ENCODE data around the gene ETNK2. TPM values are rescaled to one million over a fixed set of nuclear protein-coding genes. Genes with fewer than 3 reads are reported as not detected.

The ETNK2 gene
- polyA plus RNA-seq, 2 of the 4 experiments (the other 2 are of a cell fraction): 3.4 to 5.2 TPM

- TF ChIP-seq HES2 (IDR thresholded peaks at IDR 0.05) (no peak), RNF2 (IDR thresholded peaks at IDR 0.05; ENCODE audit: borderline replicate concordance, low read depth) (no peak), CHD2 (IDR thresholded peaks at IDR 0.05; ENCODE audit: low read length, partially characterized antibody) (no peak), ZFP36 (IDR thresholded peaks at IDR 0.05; ENCODE audit: borderline replicate concordance, partially characterized antibody) (no peak), FOXS1 (CRISPR knock-in tag; IDR thresholded peaks at IDR 0.05) (no peak), KDM5A (IDR thresholded peaks at IDR 0.05) (no peak), BHLHE40 (IDR thresholded peaks at IDR 0.05; ENCODE audit: low read depth, low read length) (no peak), MAX (IDR thresholded peaks at IDR 0.05) (no peak), EP300 (IDR thresholded peaks at IDR 0.05) (no peak), HEYL (CRISPR knock-in tag; IDR thresholded peaks at IDR 0.05) (no peak), TFCP2L1 (CRISPR knock-in tag; IDR thresholded peaks at IDR 0.05) (no peak), CBX2 (IDR thresholded peaks at IDR 0.05; ENCODE audit: borderline replicate concordance, low read depth) (no peak), HOXB5 (CRISPR knock-in tag; IDR thresholded peaks at IDR 0.05) (no peak), CHD4 (IDR thresholded peaks at IDR 0.05; ENCODE audit: borderline replicate concordance) (no peak), HOXA7 (CRISPR knock-in tag; IDR thresholded peaks at IDR 0.05) (no peak), ZNF302 (CRISPR knock-in tag; IDR thresholded peaks at IDR 0.05) (no peak), FOSB (CRISPR knock-in tag; IDR thresholded peaks at IDR 0.05) (no peak), HDAC2 (IDR thresholded peaks at IDR 0.05) (no peak), HOXB13 (CRISPR knock-in tag; IDR thresholded peaks at IDR 0.05; ENCODE audit: low read depth) (no peak)
- Histone ChIP-seq H3K4me1 (no peaks in the 10 kb centered on the region), H3K9me3 (no peaks in the 10 kb centered on the region), H3K27ac (no peak overlapping the region), H3K4me3 (no peak overlapping the region), H3K4me2 (no peak overlapping the region)
- ATAC-seq (no peak; a peak in 1 of 6 replicates), DNase-seq (ENCODE audit: low read depth in 1 of 2, low spot score in 1 of 2) (no peak), FAIRE-seq (no peak)
- CTCF ChIA-PET: interaction anchor here (0.6 to 32.2 kb wide), 8 partner anchors 8 to 271 kb away, joined by 3 to 757 read pairs (median 5); partner anchors contain the start of gene SNRPE
- WGBS (ENCODE audit: missing lambda C conversion rate): 85% methylated on average over 2 of the region's 2 CpGs
- POLR2A ChIA-PET: no interaction called here
Observed at GRCh38 chr1:204136814-204137213, 15.0 kb downstream of the ETNK2 start.

GRCh38 chr1:204134103-204134502 lies 17.7 kb downstream of the ETNK2 start:
- no peak overlapping the region for H3K4me3 ChIP-seq
- no peak for ATAC-seq
- DNase-seq (ENCODE audit: low read depth in 1 of 2, low spot score in 1 of 2): no peak
- H3K4me1 ChIP-seq: peaks cover 24% of the 10 kb centered on the region
- FAIRE-seq: no peak
- 69% methylated on average over 11 of the region's 11 CpGs for WGBS (ENCODE audit: missing lambda C conversion rate)
- H3K27ac ChIP-seq: no peak overlapping the region
- TF ChIP-seq ZSCAN20 (CRISPR knock-in tag; IDR thresholded peaks at IDR 0.05) (no peak), HMGXB4 (CRISPR knock-in tag; IDR thresholded peaks at IDR 0.05; ENCODE audit: borderline replicate concordance) (no peak), CEBPB (IDR thresholded peaks at IDR 0.05) (no peak), HOXB5 (CRISPR knock-in tag; IDR thresholded peaks at IDR 0.05) (no peak), RFX5 (IDR thresholded peaks at IDR 0.05) (no peak), HDAC2 (IDR thresholded peaks at IDR 0.05) (no peak), EHMT2 (IDR thresholded peaks at IDR 0.05; ENCODE audit: low read depth) (no peak), RCOR1 (IDR thresholded peaks at IDR 0.05; ENCODE audit: low read depth, low read length) (no peak), FOSB (CRISPR knock-in tag; IDR thresholded peaks at IDR 0.05) (no peak), KDM5A (IDR thresholded peaks at IDR 0.05) (no peak), HEYL (CRISPR knock-in tag; IDR thresholded peaks at IDR 0.05) (no peak), TP53 (CRISPR knock-in tag; IDR thresholded peaks at IDR 0.05) (no peak), RARB (CRISPR knock-in tag; IDR thresholded peaks at IDR 0.05) (no peak), CBX2 (IDR thresholded peaks at IDR 0.05; ENCODE audit: borderline replicate concordance, low read depth) (no peak), SREBF2 (IDR thresholded peaks at IDR 0.05) (no peak), MYC (IDR thresholded peaks at IDR 0.05; ENCODE audit: borderline replicate concordance, low read length) (no peak), CHD4 (IDR thresholded peaks at IDR 0.05; ENCODE audit: borderline replicate concordance) (no peak), HOXA7 (CRISPR knock-in tag; IDR thresholded peaks at IDR 0.05) (no peak), KDM1A (IDR thresholded peaks at IDR 0.05; ENCODE audit: low read depth) (no peak)
- CTCF ChIA-PET: interaction anchor here (1.0 to 32.2 kb wide), 2 partner anchors 73 to 268 kb away, joined by 3 to 757 read pairs; partner anchors contain the start of gene SNRPE
- no peaks in the 10 kb centered on the region for H3K9me3 ChIP-seq
- POLR2A ChIA-PET: no interaction called here
- no peak overlapping the region for H3K4me2 ChIP-seq

All from A549 (cell line).